ENCODE measurements around the gene TAMALIN.

DNA sequence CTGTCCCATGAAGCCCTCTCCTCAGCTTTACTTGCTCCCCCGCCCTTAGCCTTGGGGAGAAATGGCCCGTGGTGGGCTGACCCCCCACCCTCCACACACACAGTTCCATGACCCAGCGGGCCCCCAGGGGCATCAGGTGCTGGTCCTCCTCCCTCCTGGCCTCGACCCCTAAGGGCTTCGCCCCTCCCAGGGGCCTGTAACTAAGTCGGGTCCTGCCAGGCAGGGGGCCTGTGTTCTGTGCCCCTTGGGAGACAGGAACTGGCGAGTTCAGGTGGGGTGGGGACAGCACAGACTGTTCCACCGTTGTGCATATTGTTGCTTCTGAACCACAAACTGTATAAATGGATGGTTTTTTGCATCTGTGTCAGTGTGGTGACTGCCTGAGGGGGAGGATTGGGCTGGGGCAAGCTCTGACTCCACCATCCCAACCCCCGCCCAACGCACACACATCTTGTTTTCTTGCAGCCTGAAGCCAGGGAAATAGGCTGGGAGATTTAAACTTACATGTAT, 8.8 kb downstream of the TAMALIN start:
- TF ChIP-seq, protein P1, sequence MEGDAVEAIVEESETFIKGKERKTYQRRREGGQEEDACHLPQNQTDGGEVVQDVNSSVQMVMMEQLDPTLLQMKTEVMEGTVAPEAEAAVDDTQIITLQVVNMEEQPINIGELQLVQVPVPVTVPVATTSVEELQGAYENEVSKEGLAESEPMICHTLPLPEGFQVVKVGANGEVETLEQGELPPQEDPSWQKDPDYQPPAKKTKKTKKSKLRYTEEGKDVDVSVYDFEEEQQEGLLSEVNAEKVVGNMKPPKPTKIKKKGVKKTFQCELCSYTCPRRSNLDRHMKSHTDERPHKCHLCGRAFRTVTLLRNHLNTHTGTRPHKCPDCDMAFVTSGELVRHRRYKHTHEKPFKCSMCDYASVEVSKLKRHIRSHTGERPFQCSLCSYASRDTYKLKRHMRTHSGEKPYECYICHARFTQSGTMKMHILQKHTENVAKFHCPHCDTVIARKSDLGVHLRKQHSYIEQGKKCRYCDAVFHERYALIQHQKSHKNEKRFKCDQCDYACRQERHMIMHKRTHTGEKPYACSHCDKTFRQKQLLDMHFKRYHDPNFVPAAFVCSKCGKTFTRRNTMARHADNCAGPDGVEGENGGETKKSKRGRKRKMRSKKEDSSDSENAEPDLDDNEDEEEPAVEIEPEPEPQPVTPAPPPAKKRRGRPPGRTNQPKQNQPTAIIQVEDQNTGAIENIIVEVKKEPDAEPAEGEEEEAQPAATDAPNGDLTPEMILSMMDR (IDR thresholded peaks at IDR 0.05) = no peak
- TF ChIP-seq ZFX (IDR thresholded peaks at IDR 0.05; ENCODE audit: borderline replicate concordance) = no peak

Measured in 22Rv1 (cell line).